ENCODE measurements around the gene MTUS2.

GRCh38 chr13:29521336-29521735 is 701.2 kb downstream of the MTUS2 start:
- TF ChIP-seq POLR2AphosphoS5 (IDR thresholded peaks at IDR 0.05), result no peak
- no peak for TF ChIP-seq POLR2A (IDR thresholded peaks at IDR 0.05)
